ENCODE results near the gene LACRT. TPM values are rescaled to one million over a fixed set of nuclear protein-coding genes. Genes with fewer than 3 reads are reported as not detected.

Gene LACRT
- total and polyA plus RNA-seq, 2 donors (not counting 1 experiment from before 2014, with no cell fraction given): not detected

- intact Hi-C loops (cut with micrococcal nuclease): no loop called here
- ChIA-PET POLR2A (no interaction called here), CTCF (interaction anchor here (1.2 kb wide), 1 partner anchor 29 kb away, joined by 3 read pairs; no protein-coding TSS in a partner anchor)
- WGBS (ENCODE audit: insufficient coverage): 90% methylated on average over 2 of the region's 2 CpGs
- Mint-ChIP-seq H3K27me3 (peaks cover 30% of the 10 kb centered on the region), H3K27ac (no peak overlapping the region), H3K4me3 (no peak overlapping the region), H3K4me1 (no peaks in the 10 kb centered on the region), H3K9me3 (ENCODE audit: insufficient read depth) (no peaks in the 10 kb centered on the region)
- no peak for ATAC-seq (ENCODE audit: low read depth)
- Histone ChIP-seq H2AFZ (ENCODE audit: insufficient read depth, low read depth, low read length, poor library complexity, severe bottlenecking) (no peak overlapping the region), H3K27ac (ENCODE audit: low read length in 2 of 2) (no peak overlapping the region), H3K36me3 (replicated peaks in 1 of 2; ENCODE audit: control extremely low read depth in 1 of 2, control insufficient read depth in 1 of 2, extremely low read depth in 1 of 2, insufficient read depth in 2 of 2, low read length in 1 of 2) (no peaks in the 10 kb centered on the region), H3K9me3 (ENCODE audit: control extremely low read depth in 1 of 3, control insufficient read depth in 2 of 3, insufficient read depth in 1 of 3, low read length in 2 of 3) (no peaks in the 10 kb centered on the region), H3K27me3 (replicated peaks in 1 of 4; ENCODE audit: control extremely low read depth in 1 of 4, control insufficient read depth in 3 of 4, insufficient read depth in 4 of 4, low read length in 3 of 4) (peaks cover 0 to 15% (median 2%) of the 10 kb centered on the region in 4 experiments), H3K9ac (ENCODE audit: low read length) (no peak overlapping the region), H4K20me1 (ENCODE audit: control insufficient read depth, insufficient read depth, low read length, poor library complexity, severe bottlenecking) (no peaks in the 10 kb centered on the region), H3K4me2 (replicated peaks; ENCODE audit: low read depth, low read length, poor library complexity, severe bottlenecking) (no peak overlapping the region), H3K4me1 (ENCODE audit: control insufficient read depth in 2 of 2, insufficient read depth in 2 of 2, low read length in 2 of 2) (no peaks in the 10 kb centered on the region), H3K79me2 (ENCODE audit: control insufficient read depth, insufficient read depth, low read length) (no peaks in the 10 kb centered on the region), H3K4me3 (ENCODE audit: control extremely low read depth in 1 of 5, extremely low read depth in 1 of 5, insufficient read depth in 1 of 5, low read depth in 2 of 5, low read length in 4 of 5) (no peak overlapping the region)
- TF ChIP-seq CTCF (IDR thresholded peaks at IDR 0.05) (no peak), EZH2 (IDR thresholded peaks at IDR 0.05; ENCODE audit: borderline replicate concordance, insufficient read depth, low read depth, low read length, poor library complexity, severe bottlenecking) (no peak)
- no peak for DNase-seq
Observed at GRCh38 chr12:54608769-54609168, 25.9 kb downstream of the LACRT start.

- ChIA-PET POLR2A (no interaction called here), CTCF (interaction anchor here (1.2 to 2.7 kb wide), 2 partner anchors 12 to 28 kb away, joined by 3 to 13 read pairs; no protein-coding TSS in a partner anchor)
- H3K9me3 ChIP-seq (ENCODE audit: control extremely low read depth in 1 of 3, control insufficient read depth in 2 of 3, insufficient read depth in 1 of 3, low read length in 2 of 3): no peaks in the 10 kb centered on the region
- peaks cover 27% of the 10 kb centered on the region for H3K27me3 Mint-ChIP-seq
- no peak overlapping the region for H2AFZ ChIP-seq (ENCODE audit: insufficient read depth, low read depth, low read length, poor library complexity, severe bottlenecking)
- H4K20me1 ChIP-seq (ENCODE audit: control insufficient read depth, insufficient read depth, low read length, poor library complexity, severe bottlenecking): no peaks in the 10 kb centered on the region
- WGBS (ENCODE audit: insufficient coverage): 88% methylated on average over 4 of the region's 6 CpGs
- H3K36me3 ChIP-seq (replicated peaks in 1 of 2; ENCODE audit: control extremely low read depth in 1 of 2, control insufficient read depth in 1 of 2, extremely low read depth in 1 of 2, insufficient read depth in 2 of 2, low read length in 1 of 2): no peaks in the 10 kb centered on the region
- no peak overlapping the region for H3K4me2 ChIP-seq (replicated peaks; ENCODE audit: low read depth, low read length, poor library complexity, severe bottlenecking)
- H3K79me2 ChIP-seq (ENCODE audit: control insufficient read depth, insufficient read depth, low read length): no peaks in the 10 kb centered on the region
- H3K27ac Mint-ChIP-seq: no peak overlapping the region
- no peak for TF ChIP-seq EZH2 (IDR thresholded peaks at IDR 0.05; ENCODE audit: borderline replicate concordance, insufficient read depth, low read depth, low read length, poor library complexity, severe bottlenecking)
- TF ChIP-seq CTCF (IDR thresholded peaks at IDR 0.05): no peak
- H3K4me1 Mint-ChIP-seq: peaks cover 2% of the 10 kb centered on the region
- H3K4me3 Mint-ChIP-seq: no peak overlapping the region
- no peaks in the 10 kb centered on the region for H3K4me1 ChIP-seq (ENCODE audit: control insufficient read depth in 2 of 2, insufficient read depth in 2 of 2, low read length in 2 of 2)
- intact Hi-C loops (cut with micrococcal nuclease): no loop called here
- H3K9me3 Mint-ChIP-seq (ENCODE audit: insufficient read depth): no peaks in the 10 kb centered on the region
- H3K4me3 ChIP-seq (ENCODE audit: control extremely low read depth in 1 of 5, extremely low read depth in 1 of 5, insufficient read depth in 1 of 5, low read depth in 2 of 5, low read length in 4 of 5): no peak overlapping the region
- H3K27me3 ChIP-seq (replicated peaks in 1 of 4; ENCODE audit: control extremely low read depth in 1 of 4, control insufficient read depth in 3 of 4, insufficient read depth in 4 of 4, low read length in 3 of 4): peaks cover 0 to 14% (median 2%) of the 10 kb centered on the region in 4 experiments
- ATAC-seq (ENCODE audit: low read depth): no peak
- DNase-seq: no peak
- H3K27ac ChIP-seq (ENCODE audit: low read length in 2 of 2): no peak overlapping the region
- no peak overlapping the region for H3K9ac ChIP-seq (ENCODE audit: low read length)
Observed at GRCh38 chr12:54608156-54608555, 26.5 kb downstream of the LACRT start.
